HepG2 (cell line): Measurements from ENCODE around the gene CACNA1G. TPM values are rescaled to one million over a fixed set of nuclear protein-coding genes. Genes with fewer than 3 reads are reported as not detected.

Source experiments
- BATF2 ChIP-seq: sonication (generic); formaldehyde crosslinking; IDR thresholded peaks from 2 replicates; pipeline ENCODE4 v1.8.0; 2022; ENCODE audit warnings: mild to moderate bottlenecking, missing genetic modification reagents, moderate library complexity
- ERF ChIP-seq: IDR thresholded peaks from 2 replicates; pipeline ENCODE4 v1.6.1; 2018; ENCODE audit warnings: missing biosample characterization, missing genetic modification reagents
- FOXO1 ChIP-seq: sonication (generic); formaldehyde crosslinking; IDR thresholded peaks from 2 replicates; pipeline ENCODE4 v1.4.0; 2020; ENCODE audit warnings: missing genetic modification reagents
- GMEB2 ChIP-seq: IDR thresholded peaks from 2 replicates; pipeline ENCODE4 v1.6.1; 2016; ENCODE audit warnings: missing biosample characterization, missing genetic modification reagents, low read depth
- GTF3A ChIP-seq: sonication (generic); formaldehyde crosslinking; conservative IDR thresholded peaks from 2 replicates; pipeline ENCODE4 v1.4.0; 2020; ENCODE audit warnings: mild to moderate bottlenecking, missing genetic modification reagents
- HOXA5 ChIP-seq: sonication (generic); formaldehyde crosslinking; IDR thresholded peaks from 2 replicates; pipeline ENCODE4 v1.4.0; 2020; ENCODE audit warnings: missing genetic modification reagents
- MEF2D ChIP-seq: sonication (generic); formaldehyde crosslinking; IDR thresholded peaks from 2 replicates; pipeline ENCODE4 v1.5.1; 2020; ENCODE audit warnings: mild to moderate bottlenecking, missing genetic modification reagents
- MXD4 ChIP-seq: IDR thresholded peaks from 2 replicates; pipeline ENCODE4 v1.6.1; 2016; ENCODE audit warnings: mild to moderate bottlenecking, missing biosample characterization, missing genetic modification reagents
- PCBP1 ChIP-seq: fragments of 200-400 bp; formaldehyde crosslinking; IDR thresholded peaks from 2 replicates; pipeline ENCODE4 v1.6.1; 2017; ENCODE audit warnings: mild to moderate bottlenecking, low read depth, low read length, borderline replicate concordance
- RAD21 ChIP-seq: fragments of 450-650 bp; formaldehyde crosslinking; IDR thresholded peaks from 2 replicates; pipeline ENCODE4 v1.5.0; 2020; ENCODE audit warnings: mild to moderate bottlenecking
- RORA ChIP-seq: sonication (generic); formaldehyde crosslinking; IDR thresholded peaks from 2 replicates; pipeline ENCODE4 v1.5.0; 2020; ENCODE audit warnings: mild to moderate bottlenecking, missing genetic modification reagents, moderate library complexity
- SATB2 ChIP-seq: sonication (generic); formaldehyde crosslinking; IDR thresholded peaks from 2 replicates; pipeline ENCODE4 v1.5.0; 2020; ENCODE audit warnings: missing genetic modification reagents
- USF2 ChIP-seq, 2 experiments: sonication (generic) in 1 of 2; formaldehyde crosslinking in 1 of 2; IDR thresholded peaks; 2 replicates each; pipeline versions ENCODE4 v1.5.1 to v1.6.1; 2011 to 2020; ENCODE audit warnings: borderline replicate concordance in 1 of 2, low read depth in 1 of 2, low read length in 1 of 2, mild to moderate bottlenecking in 1 of 2, missing genetic modification reagents in 1 of 2, moderate library complexity in 1 of 2
- ZBTB3 ChIP-seq: sonication (generic); formaldehyde crosslinking; IDR thresholded peaks from 2 replicates; pipeline ENCODE4 v1.4.0; 2020; ENCODE audit warnings: low read depth, mild to moderate bottlenecking, moderate library complexity, missing genetic modification reagents, borderline replicate concordance
- ZNF251 ChIP-seq: sonication (generic); formaldehyde crosslinking; IDR thresholded peaks from 2 replicates; pipeline ENCODE4 v1.9.0; 2021; ENCODE audit warnings: mild to moderate bottlenecking, missing genetic modification reagents
- ZNF337 ChIP-seq: sonication (generic); formaldehyde crosslinking; IDR thresholded peaks from 2 replicates; pipeline ENCODE4 v1.5.1; 2020; ENCODE audit warnings: missing genetic modification reagents, low read depth, mild to moderate bottlenecking, borderline replicate concordance
- ZNF547 ChIP-seq: sonication (generic); formaldehyde crosslinking; IDR thresholded peaks from 2 replicates; pipeline ENCODE4 v1.5.1; 2020; ENCODE audit warnings: mild to moderate bottlenecking, missing genetic modification reagents
- ZNF580 ChIP-seq: IDR thresholded peaks from 2 replicates; pipeline ENCODE4 v1.6.1; 2016; ENCODE audit warnings: low read depth, borderline replicate concordance
- ZNF616 ChIP-seq: sonication (generic); formaldehyde crosslinking; IDR thresholded peaks from 2 replicates; pipeline ENCODE4 v1.5.0; 2020; ENCODE audit warnings: low read depth, mild to moderate bottlenecking, missing genetic modification reagents
- ZNF660 ChIP-seq: sonication (generic); formaldehyde crosslinking; IDR thresholded peaks from 2 replicates; pipeline ENCODE4 v1.5.1; 2020; ENCODE audit warnings: mild to moderate bottlenecking, low read depth, missing genetic modification reagents, borderline replicate concordance
- ZNF710 ChIP-seq: sonication (generic); formaldehyde crosslinking; IDR thresholded peaks from 2 replicates; pipeline ENCODE4 v1.5.0; 2020; ENCODE audit warnings: mild to moderate bottlenecking, missing genetic modification reagents, borderline replicate concordance
- ZNF761 ChIP-seq: sonication (generic); formaldehyde crosslinking; conservative IDR thresholded peaks from 2 replicates; pipeline ENCODE4 v1.4.0; 2020; ENCODE audit warnings: mild to moderate bottlenecking, missing genetic modification reagents
- ZNF772 ChIP-seq: sonication (generic); formaldehyde crosslinking; IDR thresholded peaks from 2 replicates; pipeline ENCODE4 v1.5.0; 2020; ENCODE audit warnings: mild to moderate bottlenecking, missing genetic modification reagents
- polyA plus RNA-seq, 8 experiments: library from polyadenylated mRNA; depleted of rRNA in 3 of 8; stranded (reverse) in 7 of 8; unstranded in 1 of 8; fragments of >200 nt; fragmentation: Illumina TruSeq in 4 of 8; extraction: Trizol in 4 of 8; gene quantifications; 2 replicates each; pipeline versions ENCODE4 v1.2.1 to v1.2.3, GENCODE V29; 2011 to 2016; ENCODE audit warnings: low read depth in 4 of 8, missing spikeins in 1 of 8, mixed read lengths in 1 of 8; ENCODE audit not compliant: insufficient read depth in 1 of 8
- total RNA-seq, 5 experiments: library from RNA; depleted of rRNA; stranded (reverse); fragments of >200 nt; fragmentation: Illumina TruSeq; extraction: Trizol; gene quantifications; 2 replicates each; pipeline ENCODE4 v1.2.3, GENCODE V29; 2016; ENCODE audit warnings: low read depth in 1 of 5

Gene CACNA1G
- total and polyA plus RNA-seq, 2 of the 13 experiments (the other 11 are each of a cell fraction or from before 2014, with no cell fraction given) = 0.02 TPM; not detected in 1

- TF ChIP-seq USF2 (IDR thresholded peaks at IDR 0.05; ENCODE audit: low read depth, low read length) (no peak), USF2 (CRISPR knock-in tag; IDR thresholded peaks at IDR 0.05; ENCODE audit: borderline replicate concordance) (no peak), ZNF660 (no peak), ZNF616 (CRISPR knock-in tag) (no peak), ZNF337 (CRISPR knock-in tag) (no peak), GTF3A (CRISPR knock-in tag) (no peak), SATB2 (CRISPR knock-in tag) (0 out of 2 replicates have a peak, but pooled peaks have one; percentile 58), MXD4 (CRISPR knock-in tag) (0 out of 2 replicates have a peak, but pooled peaks have one; percentile 69), MEF2D (no peak), BATF2 (no peak), FOXO1 (CRISPR knock-in tag) (peak; percentile 70), PCBP1 (no peak), ZNF251 (CRISPR knock-in tag) (no peak), HOXA5 (CRISPR knock-in tag) (peak; percentile 89), ZNF772 (peak; percentile 62; the same call in 1 of the 2 replicates), GMEB2 (CRISPR knock-in tag) (no peak), ZNF710 (CRISPR knock-in tag) (peak; percentile 63), ZNF761 (peak; percentile 86), ZNF547 (CRISPR knock-in tag) (peak; percentile 91), ERF (peak; percentile 94), RORA (CRISPR knock-in tag) (no peak), ZBTB3 (CRISPR knock-in tag) (0 out of 2 replicates have a peak, but pooled peaks have one; percentile 58), ZNF580 (CRISPR knock-in tag) (peak; percentile 82; the same call in 1 of the 2 replicates), RAD21 (CRISPR knock-in tag) (peak; percentile 100)
These were observed 13.3 kb upstream of the CACNA1G start, which contains the start of gene SPATA20 (continued) for GRCh38 chr17:50547035-50547735.
